Measurements from ENCODE around the gene AADACL4.

DNA sequence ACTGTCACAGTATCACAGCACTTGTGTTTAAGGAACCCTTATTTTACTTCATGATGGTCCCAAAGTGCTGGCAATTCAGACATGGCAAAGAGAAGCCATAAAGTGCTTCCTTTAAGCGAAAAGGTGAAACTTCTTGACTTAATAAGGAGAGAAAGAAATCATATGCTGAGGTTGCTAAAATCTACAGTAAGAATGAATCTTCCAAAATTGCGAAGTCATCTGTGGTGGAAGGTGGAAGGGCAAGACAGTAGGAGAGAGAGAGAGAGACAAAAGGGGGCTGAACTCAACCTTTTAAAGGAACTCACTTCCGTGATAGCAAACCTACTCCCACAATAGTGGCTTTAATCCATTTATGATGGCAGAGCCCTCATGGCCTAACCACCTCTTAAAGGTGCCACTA lies 52.8 kb downstream of the AADACL4 start:
- TF ChIP-seq, protein P1, sequence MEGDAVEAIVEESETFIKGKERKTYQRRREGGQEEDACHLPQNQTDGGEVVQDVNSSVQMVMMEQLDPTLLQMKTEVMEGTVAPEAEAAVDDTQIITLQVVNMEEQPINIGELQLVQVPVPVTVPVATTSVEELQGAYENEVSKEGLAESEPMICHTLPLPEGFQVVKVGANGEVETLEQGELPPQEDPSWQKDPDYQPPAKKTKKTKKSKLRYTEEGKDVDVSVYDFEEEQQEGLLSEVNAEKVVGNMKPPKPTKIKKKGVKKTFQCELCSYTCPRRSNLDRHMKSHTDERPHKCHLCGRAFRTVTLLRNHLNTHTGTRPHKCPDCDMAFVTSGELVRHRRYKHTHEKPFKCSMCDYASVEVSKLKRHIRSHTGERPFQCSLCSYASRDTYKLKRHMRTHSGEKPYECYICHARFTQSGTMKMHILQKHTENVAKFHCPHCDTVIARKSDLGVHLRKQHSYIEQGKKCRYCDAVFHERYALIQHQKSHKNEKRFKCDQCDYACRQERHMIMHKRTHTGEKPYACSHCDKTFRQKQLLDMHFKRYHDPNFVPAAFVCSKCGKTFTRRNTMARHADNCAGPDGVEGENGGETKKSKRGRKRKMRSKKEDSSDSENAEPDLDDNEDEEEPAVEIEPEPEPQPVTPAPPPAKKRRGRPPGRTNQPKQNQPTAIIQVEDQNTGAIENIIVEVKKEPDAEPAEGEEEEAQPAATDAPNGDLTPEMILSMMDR (IDR thresholded peaks at IDR 0.05; ENCODE audit: low read depth, low read length), result no peak
- no peak for TF ChIP-seq EZH2phosphoT487 (IDR thresholded peaks at IDR 0.05; ENCODE audit: low read depth)

Data from OCI-LY3 (cell line).